HG03066 (cell line): ENCODE measurements around the gene POLR3K.
A peak's percentile ranks its signal among the peaks of the same experiment; 100 is the strongest.

Experiments
- ATAC-seq: cut with Tn5 transposase; IDR thresholded peaks from one replicate; pipeline ENCODE4 v1.9.1; 2021; ENCODE audit warnings: low read depth; ENCODE audit not compliant: unreplicated experiment

POLR3K gene

GRCh38 chr16:53346-54236 lies at the start of gene POLR3K, which contains the start of gene SNRNP25:
TSS of gene POLR3K (minus strand) at chr16:53608. CDS start at chr16:53586, 22 bp downstream.
TSS of gene SNRNP25 (plus strand) at chr16:53828. CDS start at chr16:54017, 189 bp downstream.
- peak; percentile 93 for ATAC-seq

- no peak for ATAC-seq
Measured at GRCh38 chr16:102060-102855, 48.9 kb upstream of the POLR3K start.

GRCh38 chr16:101586-101985 lies 48.2 kb upstream of the POLR3K start:
- no peak for ATAC-seq

GRCh38 chr16:100989-101388 lies 47.6 kb upstream of the POLR3K start:
- ATAC-seq, result no peak

- ATAC-seq, result no peak
Measured at GRCh38 chr16:97822-98221, 44.4 kb upstream of the POLR3K start.

GRCh38 chr16:96935-97381 lies 43.5 kb upstream of the POLR3K start:
- no peak for ATAC-seq

GRCh38 chr16:94918-95265 lies 41.5 kb upstream of the POLR3K start:
- ATAC-seq, result no peak

GRCh38 chr16:92431-93339 lies 39.3 kb upstream of the POLR3K start:
- ATAC-seq, result no peak

GRCh38 chr16:91484-91883 lies 38.1 kb upstream of the POLR3K start:
- no peak for ATAC-seq

- no peak for ATAC-seq
Measured at GRCh38 chr16:89391-90302, 36.2 kb upstream of the POLR3K start.

- ATAC-seq, result no peak
Measured at GRCh38 chr16:88613-89012, 35.2 kb upstream of the POLR3K start.

GRCh38 chr16:86483-86952 lies 33.1 kb upstream of the POLR3K start:
- no peak for ATAC-seq

GRCh38 chr16:85865-86264 lies 32.5 kb upstream of the POLR3K start:
- ATAC-seq, result no peak

GRCh38 chr16:85407-85782 lies 32.0 kb upstream of the POLR3K start:
- ATAC-seq, result no peak

- ATAC-seq, result peak; percentile 62
Measured at GRCh38 chr16:84718-85406, 31.5 kb upstream of the POLR3K start.

- ATAC-seq, result no peak
Measured at GRCh38 chr16:83781-84615, 30.6 kb upstream of the POLR3K start.

GRCh38 chr16:83060-83603 lies 29.7 kb upstream of the POLR3K start:
- no peak for ATAC-seq
